Fibroblast of peridontal ligament (primary cell): ENCODE results near the gene TSPAN8.
"Not testable (repeated sequence)": the region's sequence is repeated elsewhere in the genome, so short reads cannot be mapped to it uniquely, and the experiment has no call there.

Experiments used
- DNase-seq: peaks from one replicate; pipeline ENCODE4 v3.0.0-alpha.2; 2010; ENCODE audit errors: extremely low read depth

TSPAN8 gene

DNA sequence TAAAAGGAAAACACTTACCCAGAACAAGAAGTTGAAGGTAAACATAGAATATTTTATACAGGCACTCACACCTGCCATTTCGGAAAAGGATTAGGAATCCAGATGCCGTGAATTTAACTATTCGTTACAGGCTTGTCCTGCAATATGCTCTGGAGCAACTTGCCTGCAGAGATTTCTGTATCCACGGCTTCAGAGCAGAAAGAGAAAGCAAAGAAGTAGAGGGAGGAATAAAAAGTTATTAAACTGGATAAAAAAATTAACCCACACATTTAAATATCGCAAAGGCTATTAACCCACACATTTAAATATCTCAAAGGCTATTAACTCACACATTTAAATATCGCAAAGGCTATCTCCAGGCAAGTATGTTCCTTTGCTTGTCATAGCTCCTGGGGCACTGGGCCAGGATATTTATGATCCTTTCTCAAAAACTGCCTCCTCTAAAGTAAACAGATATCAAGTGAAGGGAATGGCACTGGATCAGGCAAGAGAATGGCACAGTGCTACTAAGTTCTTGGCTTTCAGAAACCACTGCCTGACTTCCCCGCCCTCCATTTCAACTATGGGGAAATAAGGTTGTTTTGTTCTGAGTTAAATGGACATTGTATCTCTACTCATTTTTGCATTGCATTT, at the start of gene TSPAN8:
TSS of gene TSPAN8 (minus strand) at position 399 of the 633 bp plus-strand sequence. CDS start at position 78, 321 bp downstream.
- DNase-seq: no peak

DNA sequence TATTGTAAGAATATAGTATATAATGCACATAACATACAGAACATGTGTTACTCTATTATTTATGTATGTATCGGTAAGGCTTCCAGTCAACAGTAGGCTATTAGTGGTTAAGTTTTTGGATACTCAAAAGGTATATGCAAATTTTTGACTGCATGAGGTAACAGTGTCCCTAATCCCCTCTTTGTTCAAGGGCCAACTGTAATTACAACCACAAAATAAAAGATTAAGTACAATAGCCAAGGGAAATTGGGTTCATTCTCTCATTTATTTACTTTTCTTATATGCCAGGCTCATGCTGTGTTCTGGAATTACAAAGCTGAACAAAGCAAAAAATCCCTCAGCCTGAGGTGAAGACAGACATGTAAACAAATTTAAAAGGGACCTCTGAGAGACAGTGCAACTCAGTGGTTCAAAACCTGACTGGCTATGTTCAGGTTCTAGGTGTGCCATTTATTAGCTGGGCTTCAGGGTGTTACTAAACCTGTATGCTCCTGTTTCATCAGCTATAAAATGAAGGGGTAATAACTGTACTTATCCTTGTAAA, 43.4 kb upstream of the TSPAN8 start:
- no peak for DNase-seq

DNA sequence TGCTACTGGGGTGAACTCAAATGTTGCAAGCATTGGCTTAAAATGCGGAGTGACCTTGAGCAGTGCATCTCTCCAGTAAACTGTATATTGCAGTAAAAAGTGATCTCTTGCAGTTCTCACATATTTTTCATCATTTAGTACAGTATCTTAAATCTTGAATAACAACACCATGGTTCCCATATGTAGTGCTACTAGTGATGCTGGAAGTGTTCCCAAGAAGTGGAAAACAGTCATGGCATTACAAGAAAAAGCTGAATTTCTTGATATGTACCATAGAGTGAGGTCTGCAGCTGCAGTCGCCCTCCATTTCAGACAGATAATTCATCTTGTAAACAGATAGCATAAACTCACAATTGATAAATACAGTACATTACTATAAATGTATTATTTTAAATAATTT, 42.9 kb upstream of the TSPAN8 start:
- no peak for DNase-seq

GRCh38 chr12:71197460-71197859, 39.7 kb upstream of the TSPAN8 start:
- DNase-seq: no peak

DNA sequence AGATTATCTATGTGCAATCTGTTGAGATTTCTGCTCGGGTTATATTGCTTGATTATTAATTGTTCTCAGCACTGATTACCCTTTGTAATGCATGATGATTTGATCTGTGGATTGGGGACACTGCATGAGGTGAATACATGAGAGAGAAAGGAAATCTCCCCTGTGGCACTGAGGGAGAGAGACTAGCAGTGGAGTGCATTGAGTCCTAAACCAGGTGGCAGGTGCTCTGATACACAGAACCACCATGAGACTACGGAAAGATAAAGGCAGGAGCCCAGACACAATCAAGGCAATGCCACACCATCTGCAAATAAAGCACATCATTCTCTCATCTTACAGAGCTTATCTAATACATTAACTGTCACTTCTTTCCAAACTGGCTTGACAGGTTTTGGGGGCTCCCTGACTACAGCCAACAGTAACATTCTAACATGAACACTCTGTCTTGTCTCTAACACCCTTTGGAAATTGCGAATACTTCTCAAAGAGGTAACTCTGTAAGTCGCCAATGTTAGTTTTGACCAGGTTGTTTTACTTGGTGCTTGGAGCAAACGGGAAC, 37.6 kb upstream of the TSPAN8 start:
- DNase-seq: no peak

DNA sequence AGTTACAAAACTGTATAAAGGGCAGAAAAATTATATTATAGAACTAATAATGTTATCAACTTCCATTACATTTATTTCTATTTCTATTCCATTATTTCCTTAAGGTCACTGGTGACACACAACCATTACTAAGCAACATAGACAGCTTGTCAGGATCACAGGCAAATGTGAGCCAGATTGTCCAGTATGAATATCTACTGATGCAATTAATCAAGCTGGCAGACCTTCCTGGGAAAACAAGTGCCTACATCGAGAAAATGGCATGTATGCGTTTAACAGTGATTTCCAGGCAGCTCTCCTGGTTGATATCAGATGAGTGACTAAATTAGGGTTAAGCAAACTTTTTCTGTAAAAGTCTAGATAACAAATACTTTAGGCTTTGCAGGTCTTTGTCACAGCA, 36.9 kb upstream of the TSPAN8 start:
- no peak for DNase-seq

- DNase-seq: no peak
Observed at GRCh38 chr12:71193041-71193440, 35.2 kb upstream of the TSPAN8 start.

DNA sequence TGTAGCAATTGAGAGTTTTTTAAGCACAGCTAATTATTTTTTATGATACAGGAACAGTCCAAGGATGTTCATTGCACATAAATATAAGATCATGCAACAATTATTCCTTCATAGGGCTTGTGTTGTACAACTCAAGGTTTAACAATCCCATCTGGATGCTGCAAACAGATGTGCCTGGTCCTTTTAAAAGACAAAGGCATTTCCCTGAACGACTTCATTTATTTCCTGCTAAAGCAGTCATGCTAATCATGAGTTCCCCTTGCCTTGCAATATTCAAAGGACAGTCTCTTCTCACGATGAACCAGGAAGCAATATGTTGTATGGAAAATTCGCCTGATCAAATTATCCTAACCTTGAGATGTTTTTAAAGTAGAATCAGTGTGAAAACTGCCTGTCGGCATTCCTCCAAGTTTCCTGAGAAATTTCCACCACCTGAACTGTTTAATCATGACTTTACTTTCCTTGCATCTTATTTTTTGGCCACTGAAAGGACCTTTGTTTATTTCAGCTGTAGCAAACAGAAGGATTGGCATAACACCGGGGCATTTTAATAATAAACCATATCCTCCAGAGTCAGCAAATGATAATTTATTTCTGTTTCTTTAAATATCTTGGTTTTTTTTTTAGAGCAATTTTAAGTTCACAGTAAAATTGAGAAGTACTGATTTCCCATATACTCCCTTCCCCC, 33.9 kb upstream of the TSPAN8 start:
- no peak for DNase-seq

GRCh38 chr12:71190822-71191221, 33.0 kb upstream of the TSPAN8 start:
- DNase-seq: no peak

DNA sequence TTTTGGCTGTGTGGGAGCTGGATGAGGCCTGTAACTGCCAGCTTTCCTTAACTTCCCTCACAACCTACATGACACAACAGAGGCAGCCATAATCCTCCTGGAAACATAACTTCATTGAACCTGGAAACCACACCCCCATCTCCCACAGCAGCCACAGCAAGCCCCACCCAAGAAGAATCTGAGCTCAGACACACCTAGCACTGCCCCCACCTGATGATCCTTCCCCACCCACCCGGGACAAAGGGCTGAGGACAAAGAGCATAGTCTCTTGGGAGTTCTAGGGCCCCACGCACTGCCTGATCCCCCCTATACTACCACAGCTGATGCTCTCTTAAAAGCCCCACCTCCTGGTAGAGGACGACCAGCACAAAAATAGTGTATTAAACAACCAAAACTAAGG, 29.6 kb upstream of the TSPAN8 start:
- no peak for DNase-seq

DNA sequence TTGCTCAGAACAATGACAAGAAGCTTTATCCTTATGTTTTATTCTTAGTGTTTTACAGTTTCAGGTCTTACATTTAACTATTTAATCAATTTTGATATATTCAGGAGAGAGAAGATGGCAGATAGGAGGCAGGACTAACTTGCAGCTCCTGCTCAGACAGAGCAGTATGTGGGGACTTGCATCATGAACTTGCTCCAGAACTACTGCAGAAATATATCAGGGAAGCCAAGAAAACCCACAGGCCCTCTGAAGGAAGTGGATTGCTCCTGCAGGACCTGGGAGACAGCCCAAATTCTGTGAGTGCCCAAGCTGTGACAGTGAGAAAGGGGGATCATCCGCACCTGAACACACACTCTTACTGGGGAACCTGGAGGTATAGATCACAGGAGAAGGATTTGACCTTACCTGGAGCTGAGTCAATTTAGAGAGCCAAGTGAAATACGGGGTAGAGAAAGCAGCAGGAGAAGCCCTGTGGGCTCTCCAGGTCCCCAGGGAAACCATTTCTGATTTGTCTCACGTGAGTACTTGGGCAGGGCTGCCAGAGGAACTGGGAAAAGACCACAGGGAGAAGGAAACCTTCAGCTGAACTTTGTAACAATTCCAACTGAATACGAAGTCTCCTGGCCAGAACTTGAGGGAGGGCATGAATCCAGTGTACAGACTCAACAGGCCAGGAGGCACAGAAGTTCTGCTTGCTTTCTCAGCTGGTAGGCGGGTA, 28.9 kb upstream of the TSPAN8 start:
- no peak for DNase-seq

GRCh38 chr12:71183846-71184245, 26.0 kb upstream of the TSPAN8 start:
- no peak for DNase-seq

GRCh38 chr12:71183018-71183417, 25.2 kb upstream of the TSPAN8 start:
- DNase-seq: no peak

DNA sequence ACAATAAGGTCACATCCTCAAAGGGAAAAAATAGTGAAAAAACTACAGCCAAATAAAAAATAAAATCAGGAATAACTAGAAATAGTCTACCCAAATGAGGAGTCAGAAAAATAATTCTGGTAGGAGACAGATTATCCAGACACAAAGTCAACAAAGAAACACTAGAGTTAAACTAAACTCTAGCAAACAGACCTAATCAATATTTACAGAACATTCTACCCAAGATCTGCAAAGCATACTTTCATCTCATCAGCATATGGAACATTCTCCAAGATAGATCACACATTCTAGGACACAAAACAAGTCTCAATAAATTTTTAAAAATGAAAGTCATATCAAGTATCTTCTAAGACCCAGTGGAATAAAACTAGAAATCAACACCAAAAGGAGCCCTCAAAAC, 20.4 kb upstream of the TSPAN8 start:
- DNase-seq: no peak

GRCh38 chr12:71174825-71175224, 17.0 kb upstream of the TSPAN8 start:
- no peak for DNase-seq

DNA sequence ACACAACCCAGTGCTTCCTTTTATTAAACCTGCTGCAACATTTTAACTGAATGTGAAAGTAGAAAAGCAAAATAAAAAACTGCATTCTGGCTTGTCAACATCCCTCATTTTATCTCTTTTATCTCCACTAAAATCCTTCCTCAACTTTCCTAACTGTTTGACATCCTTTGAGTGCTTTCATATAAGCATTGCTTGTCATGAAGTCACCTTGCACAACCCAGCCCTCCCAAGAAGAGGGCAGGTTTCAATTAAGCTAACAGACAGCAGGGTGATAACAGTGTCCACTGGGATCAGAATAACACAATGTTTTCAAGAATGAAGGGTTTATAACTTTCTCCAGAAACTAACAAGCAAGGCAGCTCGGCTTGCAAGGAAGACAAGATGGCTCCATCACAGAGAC, 16.3 kb upstream of the TSPAN8 start:
- no peak for DNase-seq

GRCh38 chr12:71170456-71170855, 12.7 kb upstream of the TSPAN8 start:
- no peak for DNase-seq

- DNase-seq: no peak
Observed at GRCh38 chr12:71169286-71169685, 11.5 kb upstream of the TSPAN8 start.

- DNase-seq: no peak
Observed at GRCh38 chr12:71166862-71167496, 9.2 kb upstream of the TSPAN8 start.

- no peak for DNase-seq
Observed at GRCh38 chr12:71166280-71166679, 8.5 kb upstream of the TSPAN8 start.

GRCh38 chr12:71165780-71166179, 8.0 kb upstream of the TSPAN8 start:
- not testable (repeated sequence) for DNase-seq
